NCI-H82 (cell line): Measurements from ENCODE around the gene TOP2B.

ENCODE experiments used
- DNase-seq: peaks from one replicate; lab custom pipeline; 2025; lab: John Stamatoyannopoulos, UW

Gene TOP2B

GRCh38 chr3:25557694-25558093 is 107.0 kb downstream of the TOP2B start:
- DNase-seq, result no peak

DNA sequence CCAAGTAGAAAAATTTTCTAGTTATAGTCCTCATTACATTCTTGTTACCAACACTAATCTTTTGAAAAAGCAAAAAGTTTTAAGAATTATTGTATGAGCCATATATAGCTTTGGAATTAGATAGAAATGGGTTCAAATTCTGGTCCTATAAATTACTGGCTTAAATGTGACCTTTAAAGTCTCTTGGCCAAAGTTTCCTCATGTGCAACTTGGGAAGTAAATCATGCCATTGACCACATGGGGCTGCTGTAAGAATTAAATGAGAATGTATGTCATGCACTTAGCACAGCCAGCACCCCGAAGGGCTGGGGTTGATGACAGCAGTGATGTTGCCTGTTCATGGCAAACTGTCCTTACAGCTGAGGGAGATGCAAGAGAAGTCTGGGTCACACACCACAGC is 108.3 kb downstream of the TOP2B start:
- DNase-seq, result no peak

DNA sequence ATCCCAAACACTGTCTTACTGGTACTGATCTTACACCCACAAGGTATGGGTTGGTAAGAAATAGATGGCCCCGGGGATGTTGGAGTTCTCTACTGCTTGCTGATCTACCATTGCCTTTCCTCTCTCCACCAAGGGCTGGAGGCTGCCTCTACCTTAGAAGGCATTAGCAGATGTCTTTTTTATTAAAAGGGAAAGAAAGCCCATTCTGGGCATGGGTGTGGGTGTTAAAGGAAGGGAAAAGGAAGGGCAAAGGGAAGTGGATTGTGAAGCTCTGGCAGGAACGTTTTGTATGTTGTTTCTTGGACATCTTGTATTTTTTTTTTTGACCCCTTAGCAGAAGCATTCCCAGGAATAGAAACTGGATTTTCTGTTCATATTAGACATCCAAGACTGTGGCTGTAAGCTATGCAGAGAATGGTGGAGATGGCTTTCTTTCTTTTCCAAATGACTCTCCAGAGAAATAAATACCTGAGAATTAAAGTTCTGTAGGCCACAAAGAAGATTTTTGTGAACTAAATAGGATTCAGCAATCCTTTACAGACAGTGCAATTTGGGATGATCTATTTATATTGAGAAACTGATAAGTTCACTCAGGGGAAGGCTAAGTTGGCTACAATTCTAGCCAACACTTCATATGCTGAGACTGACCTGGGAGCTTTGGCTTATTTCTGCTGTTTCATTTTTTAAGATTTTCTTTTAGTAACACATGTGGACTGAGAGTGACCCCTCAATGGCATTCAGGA is 108.8 kb downstream of the TOP2B start:
- DNase-seq, result no peak

GRCh38 chr3:25554376-25554775 is 110.3 kb downstream of the TOP2B start:
- DNase-seq, result no peak

GRCh38 chr3:25552251-25552650 is 112.5 kb downstream of the TOP2B start:
- no peak for DNase-seq

GRCh38 chr3:25548836-25549235 is 115.9 kb downstream of the TOP2B start:
- DNase-seq, result no peak

DNA sequence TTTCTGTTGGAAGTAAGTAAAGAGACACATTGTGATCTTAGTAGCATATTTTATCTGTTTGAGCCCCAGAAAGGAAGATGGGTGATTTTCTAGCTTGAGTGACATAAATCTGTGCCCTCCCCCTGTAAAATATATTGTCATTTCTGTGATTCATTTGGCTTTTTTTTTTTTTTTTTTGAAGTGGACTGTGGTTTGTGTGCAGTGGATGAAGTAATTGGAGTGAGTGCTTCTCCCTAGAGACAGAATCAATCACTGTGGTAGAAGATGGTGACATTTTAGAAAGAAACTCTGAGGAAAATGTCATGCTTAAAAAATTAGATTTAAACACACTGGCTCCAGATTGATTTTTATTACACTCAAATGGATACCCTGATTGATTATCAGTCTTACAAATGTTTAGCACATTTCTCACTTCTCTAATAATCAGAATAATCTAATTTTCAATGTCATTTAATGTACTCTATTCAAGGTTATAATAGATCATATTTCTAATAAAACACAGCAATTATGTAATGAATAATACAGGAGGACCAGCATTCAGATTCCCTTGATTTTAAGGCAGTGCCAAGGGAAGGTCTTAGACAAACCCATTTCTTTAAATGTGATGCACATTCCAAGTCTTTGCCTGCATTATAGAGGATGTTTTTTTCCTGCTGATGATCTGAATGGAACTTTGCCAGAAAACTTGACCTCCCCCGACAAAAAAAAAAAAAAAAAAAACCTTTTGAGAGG is 116.6 kb downstream of the TOP2B start:
- no peak for DNase-seq
